Activated naive CD8-positive, alpha-beta T cell treated with anti-CD3 and anti-CD28 coated beads, Interleukin-2, amount 50 U/mL, for 24 hours (primary cell): ENCODE results near the gene MLLT1.
"Not testable (repeated sequence)": the region's sequence is repeated elsewhere in the genome, so short reads cannot be mapped to it uniquely, and the experiment has no call there.

Experiments used
- ATAC-seq: fragments of 150-1000 bp; cut with Tn5 transposase; one replicate; pipeline ENCODE4 v1.10.0; 2021
- DNase-seq: peaks from one replicate; pipeline ENCODE4 v3.0.0; 2021
- H3K27ac Mint-ChIP-seq: one replicate; pipeline ENCODE4 v1.8.0; 2021; ENCODE audit warnings: mild to moderate bottlenecking, mixed read lengths
- H3K27me3 Mint-ChIP-seq: one replicate; pipeline ENCODE4 v1.8.0; 2021; ENCODE audit warnings: mixed read lengths
- H3K36me3 Mint-ChIP-seq: one replicate; pipeline ENCODE4 v1.8.0; 2021; ENCODE audit warnings: low read depth, mixed read lengths
- H3K4me1 Mint-ChIP-seq: one replicate; pipeline ENCODE4 v1.8.0; 2021; ENCODE audit warnings: mixed read lengths
- H3K4me3 Mint-ChIP-seq: one replicate; pipeline ENCODE4 v1.8.0; 2021; ENCODE audit warnings: mild to moderate bottlenecking, moderate library complexity, mixed read lengths
- H3K9me3 Mint-ChIP-seq: one replicate; pipeline ENCODE4 v1.8.0; 2021; ENCODE audit warnings: mixed read lengths

MLLT1 gene, protein sequence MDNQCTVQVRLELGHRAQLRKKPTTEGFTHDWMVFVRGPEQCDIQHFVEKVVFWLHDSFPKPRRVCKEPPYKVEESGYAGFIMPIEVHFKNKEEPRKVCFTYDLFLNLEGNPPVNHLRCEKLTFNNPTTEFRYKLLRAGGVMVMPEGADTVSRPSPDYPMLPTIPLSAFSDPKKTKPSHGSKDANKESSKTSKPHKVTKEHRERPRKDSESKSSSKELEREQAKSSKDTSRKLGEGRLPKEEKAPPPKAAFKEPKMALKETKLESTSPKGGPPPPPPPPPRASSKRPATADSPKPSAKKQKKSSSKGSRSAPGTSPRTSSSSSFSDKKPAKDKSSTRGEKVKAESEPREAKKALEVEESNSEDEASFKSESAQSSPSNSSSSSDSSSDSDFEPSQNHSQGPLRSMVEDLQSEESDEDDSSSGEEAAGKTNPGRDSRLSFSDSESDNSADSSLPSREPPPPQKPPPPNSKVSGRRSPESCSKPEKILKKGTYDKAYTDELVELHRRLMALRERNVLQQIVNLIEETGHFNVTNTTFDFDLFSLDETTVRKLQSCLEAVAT

GRCh38 chr19:6279931-6280591, at the start of gene MLLT1:
Gene MLLT1 (minus strand): TSS chr19:6279975. CDS start chr19:6279784, 191 bp downstream.
- Mint-ChIP-seq H3K27me3 (no peaks in the 10 kb centered on the region), H3K4me3 (peak within 1 kb of the TSS; percentile 88), H3K4me1 (peaks cover 40% of the 10 kb centered on the region), H3K36me3 (peaks cover 6% of the 10 kb centered on the region), H3K27ac (peak within 1 kb of the TSS; percentile 81), H3K9me3 (no peaks in the 10 kb centered on the region)
- ATAC-seq = peak; percentile 97
- DNase-seq = peak; percentile 98

DNA sequence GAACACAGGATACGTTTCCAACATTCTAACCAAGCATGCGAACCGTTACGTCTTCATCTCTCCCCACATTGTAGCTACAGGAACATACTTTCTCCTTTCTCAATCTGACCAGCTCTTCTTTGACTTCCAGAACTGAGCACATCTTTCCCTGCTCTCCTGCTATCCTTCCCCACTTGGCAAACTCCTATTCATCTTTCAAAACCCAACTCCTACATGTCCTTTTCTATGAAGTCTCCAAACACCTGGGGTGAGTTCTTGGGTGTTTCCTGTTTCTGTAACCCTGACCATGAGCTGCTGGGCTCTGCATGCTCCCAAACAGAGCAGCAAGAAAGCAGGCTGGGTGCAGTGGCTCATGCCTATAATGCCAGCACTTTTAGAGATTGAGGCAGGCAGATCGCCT, 47.0 kb upstream of the MLLT1 start:
- DNase-seq (no peak), ATAC-seq (no peak)
- Mint-ChIP-seq H3K36me3 (no peaks in the 10 kb centered on the region), H3K27ac (no peak overlapping the region), H3K4me3 (no peak overlapping the region), H3K27me3 (no peaks in the 10 kb centered on the region), H3K4me1 (no peaks in the 10 kb centered on the region), H3K9me3 (no peaks in the 10 kb centered on the region)

- Mint-ChIP-seq H3K4me1 (no peaks in the 10 kb centered on the region), H3K36me3 (no peaks in the 10 kb centered on the region), H3K9me3 (no peaks in the 10 kb centered on the region), H3K4me3 (no peak overlapping the region), H3K27ac (no peak overlapping the region), H3K27me3 (no peaks in the 10 kb centered on the region)
- ATAC-seq = no peak
- no peak for DNase-seq
Measured at GRCh38 chr19:6325614-6326013, 45.8 kb upstream of the MLLT1 start.

DNA sequence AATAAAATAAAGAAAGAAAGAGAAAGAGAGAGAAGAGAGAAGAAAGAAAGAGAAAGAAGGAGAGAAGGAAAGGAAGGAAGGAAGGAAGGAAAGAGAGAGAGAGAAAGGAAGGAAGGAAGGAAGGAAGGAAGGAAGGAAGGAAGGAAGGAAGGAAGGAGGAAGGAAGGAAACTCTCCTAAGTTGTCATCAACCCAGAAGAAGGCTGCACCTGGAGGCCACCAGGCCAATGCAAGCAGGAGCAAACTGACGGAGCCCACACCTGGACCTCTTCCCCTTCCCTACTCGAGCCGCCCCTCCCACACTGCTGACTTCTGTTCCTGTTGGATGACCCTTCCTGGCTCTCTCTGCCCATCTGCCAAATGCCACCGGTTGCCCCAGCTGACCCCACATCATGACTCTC, 45.0 kb upstream of the MLLT1 start:
- Mint-ChIP-seq H3K4me1 (no peaks in the 10 kb centered on the region), H3K27ac (no peak overlapping the region), H3K27me3 (no peaks in the 10 kb centered on the region), H3K36me3 (no peaks in the 10 kb centered on the region), H3K4me3 (no peak overlapping the region), H3K9me3 (no peaks in the 10 kb centered on the region)
- DNase-seq (no peak), ATAC-seq (no peak)

DNA sequence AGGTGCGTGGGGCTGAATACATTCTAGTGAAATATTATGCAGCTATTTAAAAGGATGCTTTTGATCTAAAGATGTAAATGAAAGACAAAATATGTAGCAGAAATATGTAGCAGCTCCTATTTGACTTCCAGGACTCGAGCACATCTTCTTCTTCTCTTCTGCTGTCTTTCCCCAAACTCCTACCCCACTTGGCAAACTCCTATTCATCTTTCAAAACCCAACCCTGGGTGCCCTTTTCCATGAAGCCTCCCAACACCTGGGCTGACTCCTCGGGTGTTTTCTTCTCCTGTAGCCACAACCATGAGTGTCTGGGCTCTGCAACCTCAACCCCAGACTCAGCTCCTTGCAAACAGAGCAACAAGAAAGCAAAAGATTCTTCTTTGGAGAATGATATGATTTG, 42.5 kb upstream of the MLLT1 start:
- no peak for ATAC-seq
- no peak overlapping the region for H3K27ac Mint-ChIP-seq
- no peaks in the 10 kb centered on the region for H3K36me3 Mint-ChIP-seq
- no peak for DNase-seq
- no peak overlapping the region for H3K4me3 Mint-ChIP-seq
- H3K27me3 Mint-ChIP-seq = no peaks in the 10 kb centered on the region
- H3K9me3 Mint-ChIP-seq = no peaks in the 10 kb centered on the region
- no peaks in the 10 kb centered on the region for H3K4me1 Mint-ChIP-seq

DNA sequence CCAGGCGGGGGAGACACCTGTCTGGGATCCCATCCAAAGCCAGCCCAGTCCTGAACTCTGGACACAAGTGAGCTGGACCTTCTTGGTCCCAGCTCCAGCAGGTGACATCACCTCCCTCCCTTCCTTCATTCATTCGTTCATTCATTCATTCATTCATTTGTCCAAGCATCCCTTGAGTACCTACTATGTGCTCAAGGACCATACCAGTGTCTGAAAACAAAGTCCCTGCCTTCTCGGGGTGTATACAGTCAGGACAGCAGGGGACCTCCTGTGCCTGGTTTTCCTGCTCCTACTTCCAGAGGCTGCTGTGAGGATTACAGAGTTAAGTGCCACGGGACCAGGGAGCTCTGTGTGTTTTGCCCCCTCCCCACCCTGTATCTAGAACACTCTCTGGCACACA, 39.6 kb upstream of the MLLT1 start:
- Mint-ChIP-seq H3K27me3 (no peaks in the 10 kb centered on the region), H3K4me1 (no peaks in the 10 kb centered on the region), H3K9me3 (no peaks in the 10 kb centered on the region), H3K36me3 (no peaks in the 10 kb centered on the region), H3K27ac (no peak overlapping the region), H3K4me3 (no peak overlapping the region)
- DNase-seq = no peak
- no peak for ATAC-seq

GRCh38 chr19:6318772-6319171, 39.0 kb upstream of the MLLT1 start:
- Mint-ChIP-seq H3K9me3 (no peaks in the 10 kb centered on the region), H3K4me1 (no peaks in the 10 kb centered on the region), H3K4me3 (no peak overlapping the region), H3K27me3 (no peaks in the 10 kb centered on the region), H3K36me3 (no peaks in the 10 kb centered on the region), H3K27ac (no peak overlapping the region)
- DNase-seq (no peak), ATAC-seq (peak; percentile 49)

GRCh38 chr19:6315646-6316045, 35.9 kb upstream of the MLLT1 start:
- H3K36me3 Mint-ChIP-seq, H3K4me3 Mint-ChIP-seq, ATAC-seq, H3K27ac Mint-ChIP-seq, H3K9me3 Mint-ChIP-seq, H3K4me1 Mint-ChIP-seq, DNase-seq, H3K27me3 Mint-ChIP-seq: not testable (repeated sequence)

DNA sequence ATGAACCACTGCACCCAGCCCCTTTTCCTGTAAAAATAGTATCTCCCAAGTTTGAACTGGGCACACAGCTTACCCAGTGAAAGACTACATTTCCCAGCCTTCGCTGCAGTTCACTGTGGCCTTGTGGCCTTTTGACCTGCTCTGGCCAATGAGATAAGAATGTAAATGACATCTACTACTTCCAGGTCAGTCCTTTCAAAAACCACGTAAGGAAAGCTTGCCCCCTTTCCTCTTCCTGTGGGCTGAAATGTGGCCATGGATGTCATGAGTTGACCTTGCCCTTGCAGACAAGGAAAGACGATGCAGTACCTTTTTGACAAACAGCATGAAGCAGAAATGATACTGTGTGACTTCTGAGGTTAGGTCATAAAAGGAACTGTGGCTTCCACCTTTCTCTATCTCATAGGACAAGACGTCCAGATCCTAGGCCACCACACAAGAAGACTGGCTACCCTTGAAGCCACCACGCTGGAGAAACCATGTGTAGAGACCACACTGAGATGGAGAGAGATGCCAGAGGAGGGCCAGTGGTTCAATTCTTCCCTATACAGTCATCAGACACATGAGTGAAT, 33.7 kb upstream of the MLLT1 start:
- no peak for DNase-seq
- Mint-ChIP-seq H3K4me3 (no peak overlapping the region), H3K27me3 (peaks cover 3% of the 10 kb centered on the region), H3K27ac (no peak overlapping the region), H3K9me3 (no peaks in the 10 kb centered on the region), H3K36me3 (no peaks in the 10 kb centered on the region), H3K4me1 (no peaks in the 10 kb centered on the region)
- no peak for ATAC-seq

GRCh38 chr19:6312018-6312417, 32.2 kb upstream of the MLLT1 start:
- no peak for DNase-seq
- peaks cover 3% of the 10 kb centered on the region for H3K27me3 Mint-ChIP-seq
- no peak for ATAC-seq
- H3K4me3 Mint-ChIP-seq = no peak overlapping the region
- no peak overlapping the region for H3K27ac Mint-ChIP-seq
- H3K36me3 Mint-ChIP-seq = no peaks in the 10 kb centered on the region
- no peaks in the 10 kb centered on the region for H3K4me1 Mint-ChIP-seq
- no peaks in the 10 kb centered on the region for H3K9me3 Mint-ChIP-seq

- no peak overlapping the region for H3K27ac Mint-ChIP-seq
- no peaks in the 10 kb centered on the region for H3K4me1 Mint-ChIP-seq
- peaks cover 3% of the 10 kb centered on the region for H3K27me3 Mint-ChIP-seq
- DNase-seq = no peak
- H3K4me3 Mint-ChIP-seq = no peak overlapping the region
- no peak for ATAC-seq
- H3K36me3 Mint-ChIP-seq = peaks cover 5% of the 10 kb centered on the region
- H3K9me3 Mint-ChIP-seq = peaks cover 5% of the 10 kb centered on the region
Measured at GRCh38 chr19:6298413-6298812, 18.6 kb upstream of the MLLT1 start.

DNA sequence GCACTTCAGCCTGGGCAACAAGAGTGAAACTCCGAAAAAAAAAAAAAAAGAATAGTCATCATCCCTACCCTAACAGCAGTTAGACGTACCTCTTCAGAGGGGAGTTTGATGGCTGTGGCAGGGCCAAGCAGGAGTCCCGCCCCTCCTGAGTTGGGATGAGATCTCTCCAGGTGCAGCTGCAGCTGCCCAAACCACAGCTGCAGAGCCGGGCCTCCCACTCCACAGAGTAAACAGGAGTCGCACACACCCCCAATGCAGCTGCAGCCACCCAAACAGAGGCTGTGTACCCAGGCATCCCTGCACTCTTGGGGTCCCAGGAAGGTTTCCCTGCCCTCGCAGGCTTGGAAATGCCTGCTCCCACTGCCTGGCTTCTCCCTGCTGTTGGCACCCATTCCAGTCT, 17.4 kb upstream of the MLLT1 start:
- Mint-ChIP-seq H3K27me3 (peaks cover 3% of the 10 kb centered on the region), H3K4me3 (no peak overlapping the region), H3K4me1 (no peaks in the 10 kb centered on the region), H3K27ac (no peak overlapping the region), H3K36me3 (peaks cover 12% of the 10 kb centered on the region), H3K9me3 (peaks cover 11% of the 10 kb centered on the region)
- DNase-seq (no peak), ATAC-seq (no peak)

DNA sequence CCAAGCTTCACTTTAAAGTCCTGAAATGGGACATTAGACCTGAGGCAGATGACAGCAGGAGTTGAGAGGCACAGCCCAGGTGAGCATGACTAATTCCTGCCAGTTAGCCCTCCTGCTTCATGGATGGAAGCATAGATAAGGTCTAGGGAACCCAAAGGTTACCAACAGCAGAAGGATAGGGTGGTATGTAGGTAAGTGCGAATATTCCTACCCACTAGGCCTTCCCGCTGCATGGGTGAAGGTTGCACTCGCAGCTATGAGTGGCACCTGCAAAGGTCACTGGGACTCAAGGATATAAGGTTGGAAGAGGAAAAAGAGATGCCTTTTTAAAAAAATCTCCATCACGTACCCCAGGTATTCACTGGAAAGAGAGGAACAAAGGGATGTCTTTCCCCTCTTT, 12.2 kb upstream of the MLLT1 start:
- ATAC-seq = no peak
- H3K9me3 Mint-ChIP-seq = peaks cover 24% of the 10 kb centered on the region
- peaks cover 27% of the 10 kb centered on the region for H3K36me3 Mint-ChIP-seq
- H3K4me3 Mint-ChIP-seq = no peak overlapping the region
- no peaks in the 10 kb centered on the region for H3K4me1 Mint-ChIP-seq
- peaks cover 3% of the 10 kb centered on the region for H3K27me3 Mint-ChIP-seq
- H3K27ac Mint-ChIP-seq = no peak overlapping the region
- DNase-seq = no peak

- DNase-seq (no peak), ATAC-seq (no peak)
- Mint-ChIP-seq H3K4me3 (no peak overlapping the region), H3K27me3 (no peaks in the 10 kb centered on the region), H3K4me1 (no peaks in the 10 kb centered on the region), H3K36me3 (peaks cover 23% of the 10 kb centered on the region), H3K9me3 (peaks cover 20% of the 10 kb centered on the region), H3K27ac (no peak overlapping the region)
Measured at GRCh38 chr19:6288737-6289136, 9.0 kb upstream of the MLLT1 start.
